ENCODE measurements around the gene DNAH6.
"Not testable (repeated sequence)": the region's sequence is repeated elsewhere in the genome, so short reads cannot be mapped to it uniquely, and the experiment has no call there.

Gene DNAH6

DNA sequence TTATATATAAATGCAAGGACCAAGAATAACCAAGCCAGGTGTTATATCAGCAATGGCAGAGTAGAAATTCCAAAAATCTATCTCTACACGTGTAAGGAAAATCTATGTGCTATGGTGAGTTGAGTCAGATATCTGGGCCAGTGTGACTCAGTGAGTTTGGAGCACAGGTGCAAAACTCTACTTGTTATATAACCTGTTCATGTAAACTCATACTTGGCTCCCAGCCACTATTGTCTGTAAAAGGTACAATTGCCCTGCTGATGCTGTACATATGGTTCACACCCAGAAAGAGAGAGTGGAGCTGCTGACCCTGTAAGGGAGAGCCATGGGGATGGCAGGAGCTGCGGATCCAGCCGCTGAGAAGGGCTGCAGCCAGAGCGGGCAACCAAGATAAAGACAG is 252.5 kb downstream of the DNAH6 start:
- no peak for DNase-seq

DNA sequence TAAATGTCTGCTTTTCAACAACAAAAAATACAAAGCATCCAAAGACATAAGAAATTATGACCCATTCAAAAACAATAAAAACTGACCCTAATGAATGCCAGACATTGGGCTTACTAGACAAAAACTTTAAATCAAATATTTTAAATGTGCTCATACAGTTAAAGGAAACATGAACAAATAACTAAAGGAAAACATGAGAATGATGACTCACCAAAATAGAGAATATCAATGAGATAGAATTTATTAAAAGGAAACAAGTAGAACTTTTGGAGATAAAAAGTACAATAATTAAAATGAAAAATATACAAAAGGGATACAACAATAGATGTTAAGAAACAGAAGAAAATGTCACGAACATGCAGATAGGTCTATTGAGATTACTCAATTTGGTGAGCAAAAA is 254.0 kb downstream of the DNAH6 start:
- DNase-seq = no peak

DNA sequence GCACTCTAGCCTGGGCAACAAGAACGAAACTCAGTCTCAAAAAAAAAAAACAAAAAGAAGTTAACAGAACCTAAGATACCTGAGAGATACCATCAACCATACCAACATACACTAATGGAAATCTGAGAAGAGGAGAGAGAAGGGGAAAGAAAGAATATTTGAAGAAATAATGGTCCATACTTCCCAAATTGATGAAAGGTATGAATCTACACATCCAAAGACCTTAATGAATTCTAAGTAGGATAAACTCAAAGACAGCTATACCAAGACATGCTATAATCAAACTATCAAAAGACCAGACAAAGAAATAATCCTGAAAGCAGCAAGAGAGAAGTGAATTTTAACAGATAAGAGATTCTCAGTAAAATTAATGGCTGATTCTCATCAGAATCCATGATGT is 255.0 kb downstream of the DNAH6 start:
- DNase-seq = no peak

DNA sequence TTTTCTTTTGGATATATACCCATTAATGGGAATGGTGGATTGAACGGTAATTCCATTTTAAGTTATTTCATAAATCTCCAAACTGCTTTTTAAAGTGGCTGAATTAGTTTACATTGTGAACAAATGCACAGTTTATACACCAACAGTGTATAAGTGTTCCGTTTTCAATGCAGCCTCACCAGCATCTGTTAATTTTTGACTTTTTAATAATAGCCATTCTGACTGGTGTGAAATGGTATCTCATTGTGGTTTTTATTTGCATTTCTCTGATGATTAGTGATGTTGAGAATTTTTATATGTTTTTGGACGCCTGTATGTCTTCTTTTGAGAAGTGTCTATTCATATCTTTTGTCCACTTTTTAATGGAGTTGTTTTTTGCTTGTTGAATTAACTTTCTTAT is 257.3 kb downstream of the DNAH6 start:
- DNase-seq = not testable (repeated sequence)

DNA sequence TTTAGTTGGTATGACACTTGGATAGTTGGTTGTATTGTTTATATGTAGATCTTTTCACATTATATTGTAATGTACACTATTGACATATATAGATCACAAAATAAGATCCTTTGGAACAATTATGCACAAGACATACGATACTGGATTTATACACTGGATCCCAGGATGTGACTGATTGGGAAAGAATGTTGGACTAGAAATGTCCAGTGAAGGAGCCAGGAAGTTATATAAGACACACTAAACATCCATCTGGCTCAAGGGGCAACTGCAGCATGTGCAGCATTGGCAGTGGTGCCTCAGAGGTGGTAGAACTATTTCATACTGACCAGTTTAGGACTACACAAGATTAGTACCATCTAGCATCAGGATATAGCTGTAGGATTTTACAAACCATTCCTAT is 259.7 kb downstream of the DNAH6 start:
- DNase-seq = no peak

DNA sequence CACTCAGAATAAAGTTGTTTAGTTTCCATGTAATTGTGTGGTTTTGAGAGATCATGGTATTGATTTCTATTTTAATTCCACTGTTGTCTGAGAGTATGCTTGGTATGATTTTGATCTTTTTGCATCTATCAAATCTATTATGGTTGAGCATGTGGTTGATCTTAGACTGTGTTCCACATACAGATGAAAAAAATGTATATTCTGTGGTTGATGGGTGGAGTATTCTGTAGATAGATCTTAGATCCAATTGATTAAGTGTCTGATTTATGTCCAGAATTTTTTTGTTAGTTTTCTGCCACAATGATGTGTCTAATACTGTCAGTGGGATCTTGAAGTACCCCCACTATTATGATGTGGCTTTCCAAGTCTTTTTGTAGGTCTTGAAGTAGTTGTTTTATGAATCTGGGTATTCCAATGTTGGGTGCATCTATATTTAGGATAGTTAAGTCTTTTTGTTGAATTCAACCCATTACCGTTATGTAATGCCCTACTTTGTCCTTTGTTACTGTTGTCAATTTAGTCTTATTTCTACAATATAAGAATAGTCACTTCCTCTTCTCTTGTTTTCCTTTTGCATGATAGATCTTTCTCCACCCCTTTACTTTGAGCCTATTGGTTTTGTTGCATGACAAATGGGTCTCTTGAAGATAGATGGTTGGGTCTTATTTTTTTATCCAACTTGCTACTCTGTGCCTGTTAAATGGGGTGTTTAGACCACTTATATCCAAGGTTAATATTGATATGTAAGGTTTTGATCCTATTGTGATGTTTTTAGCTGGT is 262.8 kb downstream of the DNAH6 start:
- no peak for DNase-seq

DNA sequence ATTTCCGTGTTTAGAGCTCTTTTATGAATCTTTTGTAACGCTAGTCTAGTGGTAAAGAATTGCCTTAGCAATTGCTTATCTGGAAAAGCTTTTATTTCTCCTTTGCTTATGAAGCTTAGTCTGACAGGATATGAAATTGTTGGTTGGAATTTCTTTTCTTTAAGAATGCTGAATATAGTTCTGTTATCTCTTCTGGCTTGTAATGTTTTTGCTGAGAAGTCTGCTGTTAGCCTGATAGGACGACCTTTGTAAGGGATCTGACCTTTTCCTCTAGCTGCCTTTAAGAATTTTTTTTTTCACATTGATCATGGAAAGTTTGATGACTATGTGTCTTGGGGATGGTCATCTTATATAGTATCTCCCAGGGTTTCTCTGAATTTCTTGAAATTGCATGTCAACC is 263.5 kb downstream of the DNAH6 start:
- no peak for DNase-seq

DNA sequence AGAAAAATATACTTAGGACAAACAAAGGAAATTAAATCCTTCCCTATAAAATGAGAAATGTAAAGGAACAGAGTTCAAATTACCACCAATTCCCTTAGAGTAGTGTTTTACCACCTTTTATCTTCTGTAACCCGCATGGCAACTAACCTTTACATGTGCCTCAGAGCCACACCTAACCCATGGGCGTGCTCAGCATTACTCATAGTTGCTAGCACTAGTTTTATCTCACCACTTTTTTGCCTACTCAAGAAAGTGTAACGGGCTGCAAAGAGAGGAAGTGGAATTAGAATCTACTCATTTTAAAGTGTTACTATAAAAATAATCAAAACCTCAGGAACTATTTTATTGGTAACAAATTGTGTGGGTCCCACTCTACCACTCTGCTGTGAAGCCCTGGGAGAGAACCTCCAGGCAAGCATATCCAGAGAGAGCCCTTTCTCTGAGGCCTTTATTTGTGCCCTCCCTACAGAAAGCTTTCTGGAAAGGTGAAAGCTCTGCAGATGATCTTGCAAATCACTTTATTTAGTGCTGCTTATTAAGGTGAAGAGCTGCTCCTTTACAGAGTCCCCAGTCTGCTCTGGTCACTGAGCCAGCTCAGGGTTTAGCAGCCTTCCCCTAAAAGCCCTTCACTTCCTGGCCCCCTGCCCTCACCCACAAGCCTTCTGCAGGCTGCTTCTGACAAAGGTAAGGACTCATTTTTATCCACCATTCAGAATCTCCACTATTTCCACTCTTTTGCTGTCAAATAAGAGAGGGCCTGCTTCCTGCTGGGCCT is 265.8 kb downstream of the DNAH6 start:
- no peak for DNase-seq

DNA sequence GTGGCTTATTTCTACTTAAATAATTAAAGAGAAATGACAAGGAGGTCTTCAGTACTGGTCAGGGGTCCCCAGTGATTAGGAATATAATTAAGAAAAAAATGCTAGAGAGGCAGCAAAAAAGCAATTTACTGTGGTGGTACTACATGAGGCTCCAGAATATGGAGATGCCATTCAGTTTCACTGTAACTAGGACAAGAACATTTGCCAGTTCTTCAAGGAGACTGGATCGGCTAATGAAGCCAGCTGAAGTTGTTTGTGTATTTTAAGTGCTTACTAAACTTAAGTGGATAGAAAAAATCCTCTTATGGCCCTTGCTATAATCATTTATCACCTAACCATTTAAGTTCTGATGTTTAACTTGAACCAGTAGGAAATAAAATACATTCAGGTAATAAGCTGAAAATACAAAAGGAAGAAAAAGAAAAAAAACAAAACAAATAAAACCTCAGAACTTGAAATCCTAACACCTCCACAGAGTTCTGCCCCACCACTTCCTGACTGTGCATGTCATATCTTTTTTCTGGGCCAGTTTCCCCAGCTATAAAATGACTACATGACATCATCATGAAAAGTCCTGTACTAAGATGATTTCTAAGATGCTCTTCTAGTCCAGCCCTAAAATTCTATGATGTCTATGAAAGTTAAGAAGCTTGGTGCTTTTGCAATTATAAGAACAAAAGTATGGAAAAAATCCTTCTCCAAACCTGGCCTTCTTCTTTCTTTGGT is 266.6 kb downstream of the DNAH6 start:
- no peak for DNase-seq

DNA sequence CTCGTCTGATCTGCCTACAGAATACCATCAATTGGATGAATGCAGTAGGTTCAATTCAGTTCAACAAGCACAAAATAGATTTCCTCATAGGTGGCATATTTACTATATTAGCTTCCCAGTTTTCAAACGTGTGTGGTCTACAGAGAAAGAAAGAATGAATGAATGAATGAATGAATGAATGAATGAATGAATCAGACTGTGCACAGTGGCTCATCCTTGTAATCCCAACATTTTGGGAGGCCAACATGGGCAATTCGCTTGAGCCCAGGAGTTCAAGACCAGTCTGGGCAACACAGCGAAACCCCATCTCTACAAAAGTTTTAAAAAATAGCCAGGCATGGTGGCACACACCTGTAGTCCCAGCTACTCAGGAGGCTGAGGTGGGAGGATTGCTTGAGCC is 269.7 kb downstream of the DNAH6 start:
- no peak for DNase-seq

DNA sequence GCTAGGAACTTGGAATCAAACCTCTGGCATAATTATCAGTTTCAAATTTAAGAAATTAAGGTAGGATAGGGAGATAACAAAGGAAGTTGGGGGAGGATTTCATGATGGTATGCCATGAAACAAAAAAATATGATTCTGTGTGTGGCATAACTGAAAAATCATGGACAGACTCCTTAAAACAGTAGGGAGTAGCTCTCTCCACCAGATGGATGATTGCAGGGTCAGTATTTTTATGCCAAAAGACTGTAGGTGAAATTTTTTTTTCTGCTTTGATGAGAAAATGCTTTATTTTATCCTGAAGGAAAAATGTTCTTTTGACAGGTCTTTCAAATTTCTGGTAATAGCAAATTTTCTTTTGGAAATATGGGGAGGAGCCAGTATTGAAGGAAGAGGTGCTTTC is 270.3 kb downstream of the DNAH6 start:
- DNase-seq = no peak

DNA sequence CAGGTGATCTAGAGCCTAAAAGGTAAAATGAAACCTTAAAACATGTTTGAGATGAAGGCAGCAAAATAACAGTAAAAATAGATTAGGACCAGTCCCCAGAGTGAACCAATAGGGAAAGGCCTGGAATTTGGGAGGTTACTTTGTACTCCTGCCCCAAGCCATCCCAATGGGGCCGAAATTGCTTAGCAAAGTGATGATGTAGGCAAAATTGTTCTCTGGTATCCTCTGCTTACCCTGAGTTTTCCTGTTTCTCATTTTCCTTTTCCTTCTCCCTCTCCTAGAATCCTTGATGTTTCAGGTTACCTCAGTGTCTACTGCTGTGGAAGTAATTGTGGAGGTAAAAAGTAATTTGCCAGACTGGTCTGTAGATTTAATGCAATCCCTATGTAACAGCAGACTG is 271.7 kb downstream of the DNAH6 start:
- no peak for DNase-seq

DNA sequence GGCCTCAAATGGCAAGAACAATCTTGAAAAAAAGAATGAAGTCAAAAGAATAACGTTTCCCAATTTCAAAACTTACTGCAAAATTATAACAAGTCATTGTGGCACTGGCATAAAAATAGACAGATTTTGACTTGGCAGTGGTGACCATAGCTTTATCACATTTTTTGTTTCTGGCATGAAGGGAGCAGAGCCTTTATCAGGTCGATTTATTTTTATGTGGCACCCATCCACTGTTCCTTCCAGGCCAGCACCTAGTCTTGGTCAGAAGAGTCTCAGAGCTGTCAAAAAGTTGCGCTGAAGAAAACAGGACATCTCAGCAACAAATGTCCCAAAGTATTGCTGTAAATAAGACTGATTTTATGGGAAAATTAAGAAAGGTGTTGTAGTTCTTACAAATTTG is 272.2 kb downstream of the DNAH6 start:
- no peak for DNase-seq

DNA sequence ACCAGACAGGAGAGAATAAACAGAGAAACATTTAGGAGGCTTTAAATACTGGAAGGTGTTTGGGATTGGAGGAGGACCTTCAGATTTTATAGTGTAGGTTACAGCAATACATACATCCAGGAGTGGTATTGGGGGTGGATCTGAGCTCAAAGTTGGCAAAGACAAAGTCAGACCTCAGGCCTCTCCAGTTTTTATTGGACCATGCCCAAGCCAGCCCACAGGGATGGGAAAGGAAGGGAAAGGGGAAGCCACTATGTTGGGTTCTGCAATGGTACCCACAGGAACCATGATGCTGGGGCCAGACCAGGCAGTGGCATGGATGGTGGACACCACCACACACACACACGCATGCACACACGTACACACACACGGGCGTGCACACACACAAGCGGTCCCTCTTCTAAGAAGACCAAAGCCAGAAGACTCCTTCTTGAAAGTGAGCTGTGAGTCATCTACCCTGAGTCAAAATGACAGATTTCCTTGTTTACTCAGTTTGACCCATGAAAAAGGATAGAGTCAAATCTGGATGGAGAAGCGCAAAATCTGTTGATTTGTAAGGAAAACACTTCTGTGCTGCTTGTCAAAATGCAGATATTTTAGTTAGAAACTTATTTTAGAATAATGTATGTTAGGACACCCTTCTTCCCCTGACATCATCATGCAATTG is 276.7 kb downstream of the DNAH6 start:
- DNase-seq = no peak

DNA sequence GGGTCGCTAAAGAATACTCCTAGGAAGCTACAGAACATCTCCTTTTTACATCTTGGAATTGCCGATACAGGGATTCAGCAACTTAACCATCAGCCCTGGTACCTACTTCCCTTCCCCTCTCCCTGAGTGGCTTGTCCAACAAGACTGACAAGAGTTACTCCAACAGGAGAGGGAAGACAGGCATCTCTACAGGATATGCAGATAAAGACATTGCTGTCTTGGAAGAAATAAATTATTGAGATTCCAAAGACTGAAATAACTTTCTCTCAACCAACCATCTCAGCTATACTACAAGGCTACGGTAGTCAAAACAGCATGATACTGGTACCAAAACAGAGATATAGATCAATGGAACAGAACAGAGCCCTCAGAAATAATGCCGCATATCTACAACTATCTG is 277.3 kb downstream of the DNAH6 start:
- DNase-seq = no peak

DNA sequence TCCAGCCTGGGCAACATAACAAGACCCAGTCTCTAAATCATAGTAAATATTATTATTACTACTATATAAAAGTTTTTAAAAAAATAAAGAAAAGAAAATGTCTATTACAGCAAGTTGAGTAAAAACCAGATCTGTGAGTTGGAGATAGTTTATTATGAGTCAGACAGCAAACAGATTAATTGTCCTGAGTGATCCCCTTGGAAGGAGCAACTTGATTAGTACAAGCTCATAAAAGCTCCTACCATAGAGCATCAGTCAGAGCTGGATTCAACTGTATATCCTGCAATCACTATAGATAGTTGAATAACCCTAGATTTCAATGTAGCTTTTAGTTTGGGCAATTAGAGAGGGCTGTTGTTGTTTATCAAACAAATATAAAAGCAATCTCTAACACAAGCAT is 280.5 kb downstream of the DNAH6 start:
- DNase-seq = no peak

DNA sequence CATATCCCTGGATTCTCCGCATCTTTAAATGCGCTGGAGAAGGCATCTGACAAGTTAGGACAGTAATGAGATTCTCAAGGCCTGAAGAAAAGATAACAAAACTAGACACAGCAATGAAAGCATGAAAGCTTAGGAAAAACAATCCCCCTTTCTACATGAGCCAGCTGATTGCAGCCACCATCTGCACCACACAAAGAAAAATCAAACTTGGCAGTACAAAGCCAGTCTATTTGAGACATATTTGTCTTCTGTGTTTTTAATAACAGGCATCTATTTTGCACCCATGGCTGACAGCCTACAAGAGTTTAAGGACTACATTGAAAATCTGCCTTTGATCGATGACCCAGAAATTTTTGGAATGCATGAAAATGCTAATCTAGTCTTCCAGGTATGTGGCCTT is 281.0 kb downstream of the DNAH6 start:
- no peak for DNase-seq

DNA sequence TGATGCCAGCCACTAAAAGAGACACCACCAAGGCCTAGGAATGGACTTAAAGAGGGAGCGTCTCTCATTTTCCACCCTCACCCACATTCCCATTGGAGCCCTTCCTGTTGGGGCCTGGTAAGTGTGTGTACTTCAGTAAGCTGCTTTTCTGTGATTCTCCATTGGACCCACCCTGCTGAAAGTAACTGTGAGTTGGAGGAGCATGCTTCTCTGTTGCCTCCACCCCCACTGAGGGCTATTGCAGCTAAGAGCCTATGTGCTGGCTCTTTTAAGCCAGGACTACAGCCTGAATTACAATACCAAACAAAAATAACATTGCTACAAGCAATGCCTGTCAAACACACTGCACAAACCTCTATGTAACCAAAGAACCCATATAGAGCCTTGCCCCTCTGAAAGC is 283.5 kb downstream of the DNAH6 start:
- DNase-seq = no peak

DNA sequence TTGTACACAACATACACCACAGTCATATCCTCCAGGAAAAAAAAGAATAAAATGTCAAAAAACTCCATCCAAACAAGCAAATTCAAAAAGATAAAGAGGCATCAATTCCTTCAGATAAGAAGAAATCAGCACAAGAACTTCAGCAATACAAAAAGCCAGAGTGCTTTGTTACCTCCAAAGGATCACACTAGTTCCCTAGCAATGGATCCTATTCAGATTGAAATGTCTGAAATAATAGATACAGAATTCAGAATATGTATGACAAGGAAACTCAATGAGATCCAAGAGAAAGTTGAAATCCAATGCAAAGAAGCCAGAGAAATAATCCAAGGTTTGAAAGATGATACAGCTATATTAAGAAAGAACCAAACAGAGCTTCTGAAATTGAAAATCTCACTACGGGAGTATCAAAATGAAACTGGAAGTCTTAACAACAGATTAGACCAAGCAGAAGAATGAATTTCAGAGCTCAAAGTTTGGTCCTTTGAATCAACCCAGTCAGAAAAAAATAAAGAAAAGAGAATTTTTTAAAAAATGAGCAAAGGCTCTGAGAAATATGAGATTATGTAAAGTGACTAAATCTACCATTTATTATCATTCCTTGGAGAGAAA is 284.0 kb downstream of the DNAH6 start:
- no peak for DNase-seq

DNA sequence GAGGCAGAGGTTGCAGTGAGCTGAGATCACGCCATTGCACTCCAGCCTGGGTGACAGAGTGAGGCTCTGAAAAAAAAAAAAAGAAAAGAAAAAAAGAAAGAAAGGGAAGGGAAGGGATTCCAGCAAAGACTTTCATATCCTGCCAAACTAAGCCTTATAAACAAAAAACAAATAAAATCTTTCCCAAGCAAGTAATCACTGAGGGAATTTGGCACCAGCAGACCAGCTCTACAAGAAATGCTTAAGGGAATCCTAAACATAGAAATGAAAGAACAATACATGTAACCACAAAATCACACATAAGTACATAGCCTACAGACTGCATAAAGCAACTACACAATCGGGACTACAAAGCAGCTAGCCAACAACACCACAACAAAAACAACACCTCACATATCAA is 285.5 kb downstream of the DNAH6 start:
- DNase-seq = no peak

DNA sequence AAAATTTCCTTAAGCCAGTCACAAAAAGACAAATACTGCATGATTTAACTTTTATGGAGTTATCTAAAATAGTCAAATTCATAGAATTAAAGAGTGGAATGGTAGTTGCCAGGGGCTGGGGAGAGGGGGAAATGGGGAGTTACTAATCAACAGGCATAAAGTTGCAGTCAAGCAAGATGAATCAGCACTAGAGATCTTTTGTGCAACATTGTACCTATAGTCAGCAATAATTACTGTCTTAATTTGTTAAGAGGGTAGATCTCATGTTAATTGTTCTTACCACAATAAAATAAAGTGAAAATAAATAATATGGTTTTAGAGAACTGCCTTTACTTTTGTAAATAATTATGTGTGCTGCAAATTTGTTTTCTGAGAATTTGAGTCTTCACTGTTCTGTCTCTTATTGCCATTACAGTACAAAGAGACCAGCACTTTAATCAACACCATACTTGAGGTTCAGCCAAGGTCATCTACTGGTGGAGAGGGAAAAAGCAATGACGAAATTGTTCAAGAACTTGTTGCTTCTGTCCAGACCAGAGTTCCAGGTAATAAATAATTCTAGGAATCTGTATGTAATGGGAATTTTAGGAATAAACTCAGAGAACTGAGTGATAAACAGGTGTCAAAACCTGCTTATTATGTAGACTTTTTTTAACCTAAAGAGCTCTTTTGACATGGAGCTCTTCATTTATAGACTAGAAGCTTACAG is 289.1 kb downstream of the DNAH6 start:
- DNase-seq = no peak

DNA sequence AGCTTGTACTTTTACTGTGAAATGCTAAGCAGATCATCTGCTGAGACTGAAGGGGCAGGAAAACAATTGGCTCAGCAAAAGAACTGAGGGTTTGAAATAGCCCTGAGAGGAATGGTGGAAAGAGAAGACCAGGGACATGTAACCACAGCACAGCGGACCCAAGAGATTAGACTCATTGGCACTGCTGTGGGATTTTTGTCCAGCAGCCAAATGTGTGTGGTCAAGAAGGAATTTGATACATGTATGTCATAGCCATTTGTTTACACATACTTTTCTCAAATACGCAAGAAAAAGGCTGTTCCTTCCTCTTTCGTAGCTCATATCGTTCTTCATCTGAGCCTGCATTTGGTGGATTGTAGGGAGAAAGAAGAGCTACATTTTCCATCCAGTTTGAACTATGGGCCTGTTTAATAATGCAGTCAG is 290.8 kb downstream of the DNAH6 start:
- DNase-seq = no peak
